ENCODE results near the gene PREB. TPM values are rescaled to one million over a fixed set of nuclear protein-coding genes. Genes with fewer than 3 reads are reported as not detected.

PREB gene
- total and polyA plus RNA-seq, 2 of the 13 experiments (the other 11 are each of a cell fraction or from before 2014, with no cell fraction given) = 112 to 192 TPM

GRCh38 chr2:27093430-27094352 is 40.7 kb downstream of the PREB start (continued):
- TF ChIP-seq ZBTB40 (IDR thresholded peaks at IDR 0.05) (no peak), ZBTB40 (CRISPR knock-in tag; IDR thresholded peaks at IDR 0.05) (no peak; the same call in 1 of the 2 replicates), KAT2B (IDR thresholded peaks at IDR 0.05; ENCODE audit: borderline replicate concordance, low read depth, low read length) (no peak), HOXA9 (CRISPR knock-in tag; IDR thresholded peaks at IDR 0.05; ENCODE audit: borderline replicate concordance) (no peak), ZNF232 (CRISPR knock-in tag; IDR thresholded peaks at IDR 0.05; ENCODE audit: borderline replicate concordance) (0 out of 2 replicates have a peak, but pooled peaks have one; percentile 22), HMG20B (CRISPR knock-in tag; conservative IDR thresholded peaks at IDR 0.05) (peak; percentile 85), DNMT3B (CRISPR knock-in tag; conservative IDR thresholded peaks at IDR 0.05) (no peak), ZNF460 (CRISPR knock-in tag; IDR thresholded peaks at IDR 0.05; ENCODE audit: borderline replicate concordance) (no peak), ZNF281 (CRISPR knock-in tag; IDR thresholded peaks at IDR 0.05; ENCODE audit: borderline replicate concordance) (peak; percentile 55; the same call in 1 of the 2 replicates), ZNF772 (CRISPR knock-in tag; IDR thresholded peaks at IDR 0.05) (no peak; the same call in 1 of the 2 replicates), MED1 (CRISPR knock-in tag; IDR thresholded peaks at IDR 0.05) (peak; percentile 96), THAP7 (CRISPR knock-in tag; IDR thresholded peaks at IDR 0.05) (no peak), GTF2F1 (IDR thresholded peaks at IDR 0.05; ENCODE audit: low read length) (no peak), ZNF605 (CRISPR knock-in tag; IDR thresholded peaks at IDR 0.05) (no peak), RFXANK (CRISPR knock-in tag; IDR thresholded peaks at IDR 0.05) (no peak; the same call in 1 of the 2 replicates), ZNF552 (CRISPR knock-in tag; IDR thresholded peaks at IDR 0.05; ENCODE audit: borderline replicate concordance) (0 out of 2 replicates have a peak, but pooled peaks have one; percentile 6), ZNF619 (CRISPR knock-in tag; IDR thresholded peaks at IDR 0.05) (no peak; the same call in 1 of the 2 replicates)

All from HepG2 (cell line).